HCT116 (cell line): ENCODE data around the gene EWSR1. TPM values are rescaled to one million over a fixed set of nuclear protein-coding genes. Genes with fewer than 3 reads are reported as not detected.

Source experiments
- ATAC-seq: fragments of 200-7000 bp; cut with Tn5 transposase; 2 replicates; pipeline ENCODE4 v1.9.1; 2020; ENCODE audit warnings: mild to moderate bottlenecking, moderate library complexity
- Bru-seq: library from RNA; stranded (reverse); fragments of 400-500 nt; gene quantifications from one replicate; lab custom pipeline; 2021; lab: Mats Ljungman, UMichigan
- BruChase-seq, 2 experiments: library from RNA; stranded (reverse); fragments of 400-500 nt; gene quantifications; one replicate each; lab custom pipeline; 2021; lab: Mats Ljungman, UMichigan
- BruUV-seq: library from RNA; stranded (reverse); fragments of 400-500 nt; replicated peaks from 2 replicates; lab custom pipeline; 2021; lab: Mats Ljungman, UMichigan
- CTCF ChIA-PET: fragments of 300-600 bp; sonication (Branson Sonifier 250); formaldehyde crosslinking; loops from one replicate; lab custom pipeline; 2021; ENCODE audit warnings: antibody characterized with exemption; lab: Charles Lee
- POLR2A ChIA-PET: fragments of 300-600, 350-600 bp; sonication (Branson Sonifier 250); formaldehyde crosslinking; loops from one replicate; lab custom pipeline; 2021; ENCODE audit warnings: antibody characterized with exemption; lab: Charles Lee
- RAD21 ChIA-PET, 2 experiments: fragments of 300-600 bp; sonication (Branson Sonifier 250); formaldehyde crosslinking; loops; one replicate each; lab custom pipeline; 2023; ENCODE audit warnings: low total read pairs in 2 of 2; ENCODE audit not compliant: uncharacterized antibody in 2 of 2, unreplicated experiment in 2 of 2, low non-redundant PET in 1 of 2; lab: Charles Lee
- DNase-seq: peaks from one replicate; pipeline ENCODE4 v3.0.0-alpha.2; 2010; ENCODE audit warnings: low read depth, low spot score
- H2AFZ ChIP-seq: fragments of 200-600 bp; shearing (Covaris generic), sonication (generic); 2 replicates; pipeline ENCODE4 v1.6.1; 2017; ENCODE audit warnings: low read depth, mixed run types, mixed read lengths, antibody characterized with exemption, low read length; ENCODE audit not compliant: poor library complexity, severe bottlenecking
- H3K27ac ChIP-seq: 2 replicates; pipeline ENCODE4 v1.5.1; 2012; ENCODE audit warnings: low read depth, low read length
- H3K27me3 ChIP-seq: fragments of 200-600 bp; sonication (generic); 2 replicates; pipeline ENCODE4 v1.6.1; 2016; ENCODE audit warnings: mixed run types, low read length, mixed read lengths; ENCODE audit not compliant: insufficient read depth
- H3K36me3 ChIP-seq, 2 experiments: fragments of 200-500 bp in 1 of 2; fragments of 200-600 bp in 1 of 2; sonication (Bioruptor generic) in 1 of 2; sonication (generic) in 1 of 2; 2 replicates each; pipeline versions ENCODE4 v1.5.1 to v1.6.1; 2014 to 2016; ENCODE audit warnings: low read length in 2 of 2, inconsistent platforms in 1 of 2, mixed read lengths in 1 of 2, mixed run types in 1 of 2; ENCODE audit not compliant: insufficient read depth in 2 of 2, control insufficient read depth in 1 of 2
- H3K4me1 ChIP-seq, 2 experiments: fragments of 200-600 bp in 1 of 2; sonication (generic) in 1 of 2; 2 replicates each; pipeline versions ENCODE4 v1.5.1 to v1.6.1; 2012 to 2017; ENCODE audit warnings: low read length in 2 of 2, inconsistent platforms in 1 of 2, mild to moderate bottlenecking in 1 of 2, mixed read lengths in 1 of 2, mixed run types in 1 of 2, moderate library complexity in 1 of 2; ENCODE audit not compliant: insufficient read depth in 2 of 2, control insufficient read depth in 1 of 2
- H3K4me2 ChIP-seq: fragments of 200-600 bp; sonication (generic); 2 replicates; pipeline ENCODE4 v1.6.1; 2017; ENCODE audit warnings: mixed run types, low read length, mixed read lengths
- H3K4me3 ChIP-seq, 2 experiments: fragments of 200-600 bp in 1 of 2; sonication (generic) in 1 of 2; replicated peaks in 1 of 2; 2 replicates each; pipeline ENCODE4 v1.5.1; 2011 to 2016; ENCODE audit warnings: low read length in 2 of 2, control low read depth in 1 of 2, low read depth in 1 of 2, mild to moderate bottlenecking in 1 of 2, mixed read lengths in 1 of 2, mixed run types in 1 of 2
- H3K79me2 ChIP-seq: fragments of 200-600 bp; sonication (generic); 2 replicates; pipeline ENCODE4 v1.6.1; 2017; ENCODE audit warnings: mild to moderate bottlenecking, mixed run types, low read length, moderate library complexity, mixed read lengths; ENCODE audit not compliant: insufficient read depth
- H3K9ac ChIP-seq: fragments of 200-600 bp; sonication (generic); 2 replicates; pipeline ENCODE4 v1.6.1; 2016; ENCODE audit warnings: low read length, mixed read lengths
- H3K9me2 ChIP-seq: fragments of 200-600 bp; sonication (generic), shearing (Covaris generic); 2 replicates; pipeline ENCODE4 v1.6.1; 2017; ENCODE audit warnings: mixed run types, mild to moderate bottlenecking, moderate library complexity; ENCODE audit not compliant: insufficient read depth
- H3K9me3 ChIP-seq, 2 experiments: fragments of 200-500 bp in 1 of 2; fragments of 200-600 bp in 1 of 2; sonication (Bioruptor generic) in 1 of 2; sonication (generic) in 1 of 2; 2 replicates each; pipeline ENCODE4 v1.6.1; 2014 to 2017; ENCODE audit warnings: low read length in 2 of 2, mixed read lengths in 2 of 2, inconsistent platforms in 1 of 2, low read depth in 1 of 2, mild to moderate bottlenecking in 1 of 2, mixed run types in 1 of 2, moderate library complexity in 1 of 2; ENCODE audit not compliant: control insufficient read depth in 1 of 2, insufficient read depth in 1 of 2
- H4K20me1 ChIP-seq: fragments of 200-600 bp; sonication (generic), shearing (Covaris generic); 2 replicates; pipeline ENCODE4 v1.6.1; 2017; ENCODE audit warnings: mixed run types, mild to moderate bottlenecking, moderate library complexity; ENCODE audit not compliant: insufficient read depth
- CBX3 ChIP-seq: IDR thresholded peaks from 2 replicates; pipeline ENCODE4 v1.6.1; 2012; ENCODE audit warnings: low read depth
- EGR1 ChIP-seq: IDR thresholded peaks from 2 replicates; pipeline ENCODE4 v1.6.1; 2012; ENCODE audit warnings: low read depth
- ELF1 ChIP-seq: IDR thresholded peaks from 2 replicates; pipeline ENCODE4 v1.6.1; 2012; ENCODE audit warnings: low read depth, borderline replicate concordance
- EZH2 ChIP-seq: fragments of 200-600 bp; sonication (generic); IDR thresholded peaks from 2 replicates; pipeline ENCODE4 v1.6.1; 2017; ENCODE audit warnings: antibody characterized with exemption, mixed run types
- EZH2phosphoT487 ChIP-seq: fragments of 200-600 bp; IDR thresholded peaks from 2 replicates; pipeline ENCODE4 v1.6.1; 2018; ENCODE audit warnings: antibody characterized with exemption, borderline replicate concordance
- FOSL1 ChIP-seq: IDR thresholded peaks from 2 replicates; pipeline ENCODE4 v1.6.1; 2012; ENCODE audit warnings: low read depth
- JUND ChIP-seq: IDR thresholded peaks from 2 replicates; pipeline ENCODE4 v1.6.1; 2012
- POLR2AphosphoS5 ChIP-seq: IDR thresholded peaks from 2 replicates; pipeline ENCODE4 v1.6.1; 2011; ENCODE audit warnings: mild to moderate bottlenecking, low read depth, low read length, moderate library complexity
- RAD21 ChIP-seq: IDR thresholded peaks from 2 replicates; pipeline ENCODE4 v1.6.1; 2012; ENCODE audit warnings: low read depth, mild to moderate bottlenecking
- SP1 ChIP-seq: IDR thresholded peaks from 2 replicates; pipeline ENCODE4 v1.6.1; 2012; ENCODE audit warnings: low read depth
- SRF ChIP-seq: IDR thresholded peaks from 2 replicates; pipeline ENCODE4 v1.6.1; 2012; ENCODE audit warnings: low read depth
- TCF7L2 ChIP-seq: IDR thresholded peaks from 2 replicates; pipeline ENCODE4 v1.7.0; 2011; ENCODE audit warnings: borderline replicate concordance, inconsistent platforms; ENCODE audit not compliant: insufficient read depth, insufficient read length; ENCODE audit errors: extremely low read depth
- YY1 ChIP-seq: IDR thresholded peaks from 2 replicates; pipeline ENCODE4 v1.6.1; 2011; ENCODE audit warnings: low read length, low read depth, moderate library complexity, mild to moderate bottlenecking; ENCODE audit not compliant: insufficient replicate concordance; ENCODE audit errors: extremely low read depth
- intact Hi-C: fragments of 100-400 bp; cut with micrococcal nuclease; formaldehyde crosslinking; loops from 2 replicates; pipeline ENCODE4 v1.10.0; 2022
- long read RNA-seq: library from polyadenylated mRNA; unstranded; transcript quantifications from one replicate; pipeline ENCODE4 v2.0.0, GENCODE V29; 2021; ENCODE audit not compliant: unreplicated experiment
- polyA plus RNA-seq: library from polyadenylated mRNA; unstranded; fragments of >200 nt; gene quantifications from 2 replicates; pipeline ENCODE4 v1.2.1, GENCODE V29; 2012; ENCODE audit warnings: missing spikeins
- total RNA-seq: library from RNA; stranded (reverse); gene quantifications from one replicate; pipeline ENCODE4 v1.2.1, GENCODE V29; 2021; ENCODE audit not compliant: unreplicated experiment
- TF ChIP-seq, protein P1 (sequence below): IDR thresholded peaks from 2 replicates; pipeline ENCODE4 v1.6.1; 2011; ENCODE audit warnings: mild to moderate bottlenecking, low read length, moderate library complexity; ENCODE audit not compliant: insufficient replicate concordance; ENCODE audit errors: extremely low read depth
- TF ChIP-seq, protein P2 (sequence below): IDR thresholded peaks from 2 replicates; pipeline ENCODE4 v1.6.1; 2012
- TF ChIP-seq, protein P3 (sequence below), 3 experiments: fragments of 200-600 bp in 1 of 3; sonication (generic) in 1 of 3; IDR thresholded peaks in 2 of 3; conservative IDR thresholded peaks in 1 of 3; 2 replicates each; pipeline ENCODE4 v1.5.1; 2012 to 2017; ENCODE audit warnings: low read depth in 2 of 3, low read length in 2 of 3, antibody characterized with exemption in 1 of 3, borderline replicate concordance in 1 of 3, control low read depth in 1 of 3, mild to moderate bottlenecking in 1 of 3, mixed read lengths in 1 of 3, mixed run types in 1 of 3, moderate library complexity in 1 of 3; ENCODE audit not compliant: insufficient read depth in 1 of 3
- TF ChIP-seq, protein P4 (sequence below): IDR thresholded peaks from 2 replicates; pipeline ENCODE4 v1.6.1; 2012

Gene EWSR1, protein sequence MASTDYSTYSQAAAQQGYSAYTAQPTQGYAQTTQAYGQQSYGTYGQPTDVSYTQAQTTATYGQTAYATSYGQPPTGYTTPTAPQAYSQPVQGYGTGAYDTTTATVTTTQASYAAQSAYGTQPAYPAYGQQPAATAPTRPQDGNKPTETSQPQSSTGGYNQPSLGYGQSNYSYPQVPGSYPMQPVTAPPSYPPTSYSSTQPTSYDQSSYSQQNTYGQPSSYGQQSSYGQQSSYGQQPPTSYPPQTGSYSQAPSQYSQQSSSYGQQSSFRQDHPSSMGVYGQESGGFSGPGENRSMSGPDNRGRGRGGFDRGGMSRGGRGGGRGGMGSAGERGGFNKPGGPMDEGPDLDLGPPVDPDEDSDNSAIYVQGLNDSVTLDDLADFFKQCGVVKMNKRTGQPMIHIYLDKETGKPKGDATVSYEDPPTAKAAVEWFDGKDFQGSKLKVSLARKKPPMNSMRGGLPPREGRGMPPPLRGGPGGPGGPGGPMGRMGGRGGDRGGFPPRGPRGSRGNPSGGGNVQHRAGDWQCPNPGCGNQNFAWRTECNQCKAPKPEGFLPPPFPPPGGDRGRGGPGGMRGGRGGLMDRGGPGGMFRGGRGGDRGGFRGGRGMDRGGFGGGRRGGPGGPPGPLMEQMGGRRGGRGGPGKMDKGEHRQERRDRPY
- 335 TPM for total RNA-seq
- polyA plus RNA-seq, result 335 and 364 TPM in 2 replicates
- Bru-seq, nascent RNA, result percentile 98 among the genes with signal in this experiment
- BruChase-seq, experiment 1, labeled RNA remaining after a 6-hour chase, result percentile 97 among the genes with signal in this experiment
- BruChase-seq, experiment 2, labeled RNA remaining after a 2-hour chase, result percentile 98 among the genes with signal in this experiment
- long read RNA-seq, transcript EWSR1-206 (17 exons, 2,654 nt), result minor isoform, 210 of 795 reads
- long read RNA-seq, transcript EWSR1-217 (8 exons, 3,231 nt), result minor isoform, 8 of 795 reads
- long read RNA-seq, transcript EWSR1-207 (17 exons, 2,207 nt), result major isoform, 225 of 795 reads
- long read RNA-seq, transcript EWSR1-215 (8 exons, 2,630 nt), result minor isoform, 13 of 795 reads
- long read RNA-seq, partial matches to known transcripts, result 231 of 795 reads
- long read RNA-seq, other reads (novel, unspliced or antisense), result 102 of 795 reads

DNA sequence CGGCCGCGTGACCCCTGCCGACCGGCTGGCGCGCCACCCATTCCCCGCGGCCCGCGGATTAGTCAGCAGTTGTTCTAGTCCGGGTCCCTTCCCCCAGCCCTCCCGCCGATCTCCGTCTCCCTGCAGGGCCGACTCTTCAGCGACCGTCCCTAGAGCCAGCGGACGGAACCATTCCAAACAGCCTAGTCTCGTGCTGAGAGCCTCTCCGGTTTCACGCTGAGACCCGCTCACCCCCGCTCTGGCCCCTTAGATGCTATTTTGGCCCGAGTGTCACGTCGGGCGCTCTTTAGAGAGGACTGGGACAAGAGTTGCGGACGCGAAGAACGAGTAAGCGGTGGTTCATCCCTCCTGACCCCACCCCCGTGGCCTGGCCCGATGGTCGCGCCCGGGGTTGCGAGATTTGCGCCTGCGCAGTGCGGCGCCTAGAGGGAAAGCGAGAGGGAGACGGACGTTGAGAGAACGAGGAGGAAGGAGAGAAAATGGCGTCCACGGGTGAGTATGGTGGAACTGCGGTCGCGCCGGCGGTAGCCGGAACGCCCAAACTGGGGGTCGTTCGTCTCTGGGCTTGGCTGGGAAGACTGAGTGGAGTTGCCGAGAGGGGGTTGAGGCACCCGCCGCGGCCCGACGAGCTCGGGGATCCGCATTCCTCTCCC, at the start of gene EWSR1, which contains the start of gene RHBDD3:
TSS of gene EWSR1 (plus strand) at position 411 of the 653 bp plus-strand sequence. CDS start at position 480, 69 bp downstream.
TSS of gene RHBDD3 (minus strand) at position 124 of the 653 bp plus-strand sequence. CDS start 2,355 bp downstream, outside the sequence.
- Histone ChIP-seq H3K4me3 (peak within 1 kb of the TSS; percentile 58 to 91), H4K20me1 (peaks cover 41% of the 10 kb centered on the region; the same call in 1 of the 2 replicates), H3K27me3 (no peaks in the 10 kb centered on the region), H3K9ac (peak within 1 kb of the TSS; percentile 99), H3K4me1 (peaks cover 15 to 31% of the 10 kb centered on the region in 2 experiments), H3K79me2 (peaks cover 78% of the 10 kb centered on the region), H3K4me2 (peak within 1 kb of the TSS; percentile 100), H3K36me3 (peaks cover 36 to 61% of the 10 kb centered on the region in 2 experiments), H2AFZ (peak within 1 kb of the TSS; percentile 94), H3K9me2 (no peaks in the 10 kb centered on the region), H3K27ac (peak within 1 kb of the TSS; percentile 91), H3K9me3 (no peaks in the 10 kb centered on the region)
- ChIA-PET RAD21 (no interaction called here), CTCF (no interaction called here), POLR2A (no interaction called here)
- intact Hi-C loops, result no loop called here
- ATAC-seq (peak; percentile 89), DNase-seq (peak; percentile 94)
- BruUV-seq, result no TSS peak
- TF ChIP-seq, protein P1, sequence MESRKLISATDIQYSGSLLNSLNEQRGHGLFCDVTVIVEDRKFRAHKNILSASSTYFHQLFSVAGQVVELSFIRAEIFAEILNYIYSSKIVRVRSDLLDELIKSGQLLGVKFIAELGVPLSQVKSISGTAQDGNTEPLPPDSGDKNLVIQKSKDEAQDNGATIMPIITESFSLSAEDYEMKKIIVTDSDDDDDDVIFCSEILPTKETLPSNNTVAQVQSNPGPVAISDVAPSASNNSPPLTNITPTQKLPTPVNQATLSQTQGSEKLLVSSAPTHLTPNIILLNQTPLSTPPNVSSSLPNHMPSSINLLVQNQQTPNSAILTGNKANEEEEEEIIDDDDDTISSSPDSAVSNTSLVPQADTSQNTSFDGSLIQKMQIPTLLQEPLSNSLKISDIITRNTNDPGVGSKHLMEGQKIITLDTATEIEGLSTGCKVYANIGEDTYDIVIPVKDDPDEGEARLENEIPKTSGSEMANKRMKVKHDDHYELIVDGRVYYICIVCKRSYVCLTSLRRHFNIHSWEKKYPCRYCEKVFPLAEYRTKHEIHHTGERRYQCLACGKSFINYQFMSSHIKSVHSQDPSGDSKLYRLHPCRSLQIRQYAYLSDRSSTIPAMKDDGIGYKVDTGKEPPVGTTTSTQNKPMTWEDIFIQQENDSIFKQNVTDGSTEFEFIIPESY, result no peak
- TF ChIP-seq EZH2, result no peak
- TF ChIP-seq ELF1, result no peak
- TF ChIP-seq YY1, result peak; percentile 87
- TF ChIP-seq JUND, result peak; percentile 68
- TF ChIP-seq, protein P2, sequence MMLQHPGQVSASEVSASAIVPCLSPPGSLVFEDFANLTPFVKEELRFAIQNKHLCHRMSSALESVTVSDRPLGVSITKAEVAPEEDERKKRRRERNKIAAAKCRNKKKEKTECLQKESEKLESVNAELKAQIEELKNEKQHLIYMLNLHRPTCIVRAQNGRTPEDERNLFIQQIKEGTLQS, result no peak
- TF ChIP-seq EZH2phosphoT487, result no peak
- TF ChIP-seq, protein P3, sequence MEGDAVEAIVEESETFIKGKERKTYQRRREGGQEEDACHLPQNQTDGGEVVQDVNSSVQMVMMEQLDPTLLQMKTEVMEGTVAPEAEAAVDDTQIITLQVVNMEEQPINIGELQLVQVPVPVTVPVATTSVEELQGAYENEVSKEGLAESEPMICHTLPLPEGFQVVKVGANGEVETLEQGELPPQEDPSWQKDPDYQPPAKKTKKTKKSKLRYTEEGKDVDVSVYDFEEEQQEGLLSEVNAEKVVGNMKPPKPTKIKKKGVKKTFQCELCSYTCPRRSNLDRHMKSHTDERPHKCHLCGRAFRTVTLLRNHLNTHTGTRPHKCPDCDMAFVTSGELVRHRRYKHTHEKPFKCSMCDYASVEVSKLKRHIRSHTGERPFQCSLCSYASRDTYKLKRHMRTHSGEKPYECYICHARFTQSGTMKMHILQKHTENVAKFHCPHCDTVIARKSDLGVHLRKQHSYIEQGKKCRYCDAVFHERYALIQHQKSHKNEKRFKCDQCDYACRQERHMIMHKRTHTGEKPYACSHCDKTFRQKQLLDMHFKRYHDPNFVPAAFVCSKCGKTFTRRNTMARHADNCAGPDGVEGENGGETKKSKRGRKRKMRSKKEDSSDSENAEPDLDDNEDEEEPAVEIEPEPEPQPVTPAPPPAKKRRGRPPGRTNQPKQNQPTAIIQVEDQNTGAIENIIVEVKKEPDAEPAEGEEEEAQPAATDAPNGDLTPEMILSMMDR (IDR thresholded peaks at IDR 0.05 in 2 of 3, conservative IDR thresholded peaks at IDR 0.05 in 1 of 3; ENCODE audit: borderline replicate concordance in 1 of 3, insufficient read depth in 1 of 3, low read depth in 2 of 3, low read length in 2 of 3), result no peak
- no peak for TF ChIP-seq CBX3
- TF ChIP-seq RAD21, result no peak
- TF ChIP-seq, protein P4, sequence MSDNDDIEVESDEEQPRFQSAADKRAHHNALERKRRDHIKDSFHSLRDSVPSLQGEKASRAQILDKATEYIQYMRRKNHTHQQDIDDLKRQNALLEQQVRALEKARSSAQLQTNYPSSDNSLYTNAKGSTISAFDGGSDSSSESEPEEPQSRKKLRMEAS, result peak; percentile 82
- no peak for TF ChIP-seq EGR1
- TF ChIP-seq POLR2AphosphoS5, result peak; percentile 72
- no peak for TF ChIP-seq SRF
- TF ChIP-seq TCF7L2, result peak; percentile 59
- no peak for TF ChIP-seq FOSL1
- TF ChIP-seq SP1, result peak; percentile 70; the same call in 1 of the 2 replicates
